HEK293 (cell line): ENCODE data around the gene DPYD.

Experiments
- CTCF ChIA-PET: fragments of 350-600 bp; formaldehyde crosslinking; extraction: SDS; loops from one replicate; lab custom pipeline; 2021; ENCODE audit warnings: antibody characterized with exemption; lab: Yijun Ruan, JAX
- POLR2A ChIA-PET: fragments of 300-600 bp; formaldehyde crosslinking; extraction: SDS; loops from one replicate; lab custom pipeline; 2020; ENCODE audit warnings: antibody characterized with exemption, inconsistent platforms; lab: Yijun Ruan, JAX
- H3K27ac ChIP-seq: fragments of 200-500 bp; sonication (Bioruptor generic); 2 replicates; pipeline ENCODE4 v1.5.1; 2014; ENCODE audit warnings: low read depth, low read length, control low read depth, inconsistent platforms; ENCODE audit errors: extremely low read depth
- H3K36me3 ChIP-seq, 2 experiments: fragments of 200-500 bp in 1 of 2; sonication (Bioruptor generic) in 1 of 2; 1 replicate in 1 of 2; 2 replicates in 1 of 2; pipeline ENCODE4 v1.5.1; 2014 to 2017; ENCODE audit warnings: inconsistent platforms in 2 of 2, low read length in 2 of 2; ENCODE audit not compliant: control insufficient read depth in 2 of 2, insufficient read depth in 1 of 2
- H3K4me1 ChIP-seq: fragments of 200-500 bp; sonication (Bioruptor generic); 2 replicates; pipeline ENCODE4 v1.5.1; 2014; ENCODE audit warnings: mild to moderate bottlenecking, low read length, inconsistent platforms; ENCODE audit not compliant: control insufficient read depth, insufficient read depth
- H3K4me3 ChIP-seq: 2 replicates; pipeline ENCODE4 v1.5.1; 2011; ENCODE audit warnings: low read depth, mild to moderate bottlenecking, control low read depth, low read length, moderate library complexity
- H3K9me3 ChIP-seq: fragments of 200-500 bp; sonication (Bioruptor generic); 2 replicates; pipeline ENCODE4 v1.5.1; 2014; ENCODE audit warnings: low read depth, low read length, inconsistent platforms; ENCODE audit not compliant: control insufficient read depth, insufficient read depth
- GLI2 ChIP-seq: fragments of 450-650 bp; formaldehyde crosslinking; IDR thresholded peaks from 2 replicates; pipeline ENCODE4; 2017; ENCODE audit warnings: missing biosample characterization, missing genetic modification characterization, low read depth, borderline replicate concordance
- HOXD13 ChIP-seq: sonication (generic); formaldehyde crosslinking; IDR thresholded peaks from 2 replicates; pipeline ENCODE4 v1.8.0; 2022; ENCODE audit warnings: missing genetic modification reagents, borderline replicate concordance
- KLF10 ChIP-seq: fragments of 450-650 bp; IDR thresholded peaks from 2 replicates; pipeline ENCODE4 v1.5.1; 2018; ENCODE audit warnings: missing biosample characterization, mild to moderate bottlenecking, missing genetic modification characterization
- TCF7L2 ChIP-seq: IDR thresholded peaks from 2 replicates; pipeline ENCODE4 v1.6.1; 2011; ENCODE audit warnings: low read depth, mild to moderate bottlenecking, inconsistent platforms, low read length, moderate library complexity, borderline replicate concordance
- ZFHX2 ChIP-seq: fragments of 450-650 bp; formaldehyde crosslinking; conservative IDR thresholded peaks from 2 replicates; pipeline ENCODE4 v1.5.1; 2016; ENCODE audit warnings: missing biosample characterization, missing genetic modification characterization
- ZNF112 ChIP-seq: fragments of 450-650 bp; formaldehyde crosslinking; IDR thresholded peaks from 2 replicates; pipeline ENCODE4 v1.5.0; 2017; ENCODE audit warnings: missing biosample characterization, missing genetic modification characterization
- ZNF184 ChIP-seq: fragments of 450-650 bp; IDR thresholded peaks from 2 replicates; pipeline ENCODE4 v1.5.1; 2018; ENCODE audit warnings: missing biosample characterization, mild to moderate bottlenecking, missing genetic modification characterization
- ZNF211 ChIP-seq: fragments of 450-650 bp; formaldehyde crosslinking; IDR thresholded peaks from 2 replicates; pipeline ENCODE4 v1.5.1; 2016; ENCODE audit warnings: low read depth, missing biosample characterization, missing genetic modification characterization
- ZNF24 ChIP-seq: fragments of 450-650 bp; formaldehyde crosslinking; IDR thresholded peaks from 2 replicates; pipeline ENCODE4 v1.5.1; 2016; ENCODE audit warnings: missing biosample characterization, missing genetic modification characterization
- ZNF302 ChIP-seq: fragments of 450-650 bp; formaldehyde crosslinking; IDR thresholded peaks from 2 replicates; pipeline ENCODE4 v1.5.1; 2016; ENCODE audit warnings: missing biosample characterization, missing genetic modification characterization, low read depth
- ZNF341 ChIP-seq: fragments of 450-650 bp; formaldehyde crosslinking; IDR thresholded peaks from 2 replicates; pipeline ENCODE4; 2016; ENCODE audit warnings: low read depth, missing biosample characterization, missing genetic modification characterization
- ZNF426 ChIP-seq: fragments of 450-650 bp; formaldehyde crosslinking; IDR thresholded peaks from 2 replicates; pipeline ENCODE4 v1.5.1; 2017; ENCODE audit warnings: missing biosample characterization, missing genetic modification characterization, mild to moderate bottlenecking, inconsistent platforms, moderate library complexity
- ZNF530 ChIP-seq: fragments of 450-650 bp; formaldehyde crosslinking; IDR thresholded peaks from 2 replicates; pipeline ENCODE4 v1.5.1; 2016; ENCODE audit warnings: low read depth, missing biosample characterization, missing genetic modification characterization
- TF ChIP-seq, protein P1 (sequence below): fragments of 450-650 bp; formaldehyde crosslinking; conservative IDR thresholded peaks from 2 replicates; pipeline ENCODE4 v1.5.1; 2016; ENCODE audit warnings: low read depth, missing biosample characterization, missing genetic modification characterization
- TF ChIP-seq, protein P2 (sequence below): fragments of 450-650 bp; formaldehyde crosslinking; IDR thresholded peaks from 2 replicates; pipeline ENCODE4 v1.5.1; 2016; ENCODE audit warnings: missing biosample characterization, missing genetic modification characterization
- TF ChIP-seq, protein P3 (sequence below): fragments of 450-650 bp; formaldehyde crosslinking; IDR thresholded peaks from 2 replicates; pipeline ENCODE4 v1.5.1; 2016; ENCODE audit warnings: missing biosample characterization, missing genetic modification characterization
- TF ChIP-seq, protein P4 (sequence below): fragments of 450-650 bp; formaldehyde crosslinking; IDR thresholded peaks from 2 replicates; pipeline ENCODE4 v1.5.1; 2016; ENCODE audit warnings: missing biosample characterization, missing genetic modification characterization, low read depth
- TF ChIP-seq, protein P5 (sequence below): fragments of 450-650 bp; formaldehyde crosslinking; conservative IDR thresholded peaks from 2 replicates; pipeline ENCODE4 v1.5.1; 2016; ENCODE audit warnings: low read depth, missing biosample characterization, missing genetic modification characterization
- TF ChIP-seq, protein P6 (sequence below): fragments of 450-650 bp; IDR thresholded peaks from 2 replicates; pipeline ENCODE4 v1.5.1; 2018; ENCODE audit warnings: missing biosample characterization, missing genetic modification characterization

Gene DPYD

DNA sequence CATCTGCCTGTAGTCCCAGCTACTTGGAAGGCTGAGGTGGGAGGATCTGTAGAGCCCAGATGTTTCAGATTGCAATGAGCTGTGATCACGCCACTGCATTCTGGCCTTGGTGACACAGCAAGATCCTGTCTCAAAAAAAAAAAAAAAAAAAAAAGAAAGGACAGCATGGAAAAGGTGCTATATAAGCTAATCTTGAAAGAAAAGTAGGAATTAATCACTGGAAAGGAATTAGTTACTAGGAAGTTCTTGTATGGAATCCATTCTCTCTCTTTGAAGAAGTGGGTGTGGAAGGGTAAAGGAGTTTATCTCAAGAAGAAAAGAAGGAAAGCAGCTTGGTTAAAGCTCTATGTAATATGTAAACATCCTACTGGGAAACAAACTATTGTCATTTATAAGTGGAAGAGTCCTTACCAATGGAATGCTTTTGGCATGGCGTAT, 339.2 kb downstream of the DPYD start:
- no peaks in the 10 kb centered on the region for H3K36me3 ChIP-seq
- H3K4me3 ChIP-seq, result no peak overlapping the region
- no peak overlapping the region for H3K27ac ChIP-seq
- CTCF ChIA-PET, result interaction anchor here (0.7 kb wide), 1 partner anchor 64 kb away, joined by 4 read pairs; no protein-coding TSS in a partner anchor
- H3K9me3 ChIP-seq, result no peaks in the 10 kb centered on the region
- no peaks in the 10 kb centered on the region for H3K4me1 ChIP-seq
- POLR2A ChIA-PET, result interaction anchor here (0.7 kb wide), 1 partner anchor 870 kb away, joined by 4 read pairs; no protein-coding TSS in a partner anchor
- no peak for TF ChIP-seq ZFHX2
- TF ChIP-seq ZNF530 (tag by site-specific recombination), result no peak

DNA sequence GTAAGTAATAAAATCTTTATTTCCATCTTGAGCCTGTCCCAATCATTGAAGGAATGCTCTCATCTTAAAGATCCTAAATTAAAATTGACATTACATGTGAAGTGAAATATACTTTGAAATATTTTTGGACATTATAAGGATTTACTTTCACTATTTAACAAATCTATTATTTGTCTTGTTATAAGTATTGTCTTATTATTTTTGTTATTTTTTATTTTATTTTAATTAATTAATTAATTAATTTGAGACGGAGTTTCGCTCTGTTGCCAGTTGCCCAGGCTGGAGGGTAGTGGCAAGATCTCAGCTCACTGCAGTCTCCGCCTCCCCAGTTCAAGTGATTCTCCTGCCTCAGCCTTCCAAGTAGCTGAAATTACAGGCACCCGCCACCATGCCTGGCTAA, 343.2 kb downstream of the DPYD start:
- TF ChIP-seq ZNF112 (tag by site-specific recombination) (no peak), ZNF426 (tag by site-specific recombination) (no peak), HOXD13 (CRISPR knock-in tag) (no peak), ZNF341 (tag by site-specific recombination) (no peak), ZNF211 (tag by site-specific recombination) (no peak), ZNF24 (tag by site-specific recombination) (no peak), KLF10 (tag by site-specific recombination) (no peak), GLI2 (tag by site-specific recombination) (no peak), TCF7L2 (no peak), ZNF302 (no peak), ZNF184 (tag by site-specific recombination) (no peak)
- TF ChIP-seq, protein P1, sequence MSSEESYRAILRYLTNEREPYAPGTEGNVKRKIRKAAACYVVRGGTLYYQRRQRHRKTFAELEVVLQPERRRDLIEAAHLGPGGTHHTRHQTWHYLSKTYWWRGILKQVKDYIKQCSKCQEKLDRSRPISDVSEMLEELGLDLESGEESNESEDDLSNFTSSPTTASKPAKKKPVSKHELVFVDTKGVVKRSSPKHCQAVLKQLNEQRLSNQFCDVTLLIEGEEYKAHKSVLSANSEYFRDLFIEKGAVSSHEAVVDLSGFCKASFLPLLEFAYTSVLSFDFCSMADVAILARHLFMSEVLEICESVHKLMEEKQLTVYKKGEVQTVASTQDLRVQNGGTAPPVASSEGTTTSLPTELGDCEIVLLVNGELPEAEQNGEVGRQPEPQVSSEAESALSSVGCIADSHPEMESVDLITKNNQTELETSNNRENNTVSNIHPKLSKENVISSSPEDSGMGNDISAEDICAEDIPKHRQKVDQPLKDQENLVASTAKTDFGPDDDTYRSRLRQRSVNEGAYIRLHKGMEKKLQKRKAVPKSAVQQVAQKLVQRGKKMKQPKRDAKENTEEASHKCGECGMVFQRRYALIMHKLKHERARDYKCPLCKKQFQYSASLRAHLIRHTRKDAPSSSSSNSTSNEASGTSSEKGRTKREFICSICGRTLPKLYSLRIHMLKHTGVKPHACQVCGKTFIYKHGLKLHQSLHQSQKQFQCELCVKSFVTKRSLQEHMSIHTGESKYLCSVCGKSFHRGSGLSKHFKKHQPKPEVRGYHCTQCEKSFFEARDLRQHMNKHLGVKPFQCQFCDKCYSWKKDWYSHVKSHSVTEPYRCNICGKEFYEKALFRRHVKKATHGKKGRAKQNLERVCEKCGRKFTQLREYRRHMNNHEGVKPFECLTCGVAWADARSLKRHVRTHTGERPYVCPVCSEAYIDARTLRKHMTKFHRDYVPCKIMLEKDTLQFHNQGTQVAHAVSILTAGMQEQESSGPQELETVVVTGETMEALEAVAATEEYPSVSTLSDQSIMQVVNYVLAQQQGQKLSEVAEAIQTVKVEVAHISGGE, result no peak
- TF ChIP-seq, protein P2, sequence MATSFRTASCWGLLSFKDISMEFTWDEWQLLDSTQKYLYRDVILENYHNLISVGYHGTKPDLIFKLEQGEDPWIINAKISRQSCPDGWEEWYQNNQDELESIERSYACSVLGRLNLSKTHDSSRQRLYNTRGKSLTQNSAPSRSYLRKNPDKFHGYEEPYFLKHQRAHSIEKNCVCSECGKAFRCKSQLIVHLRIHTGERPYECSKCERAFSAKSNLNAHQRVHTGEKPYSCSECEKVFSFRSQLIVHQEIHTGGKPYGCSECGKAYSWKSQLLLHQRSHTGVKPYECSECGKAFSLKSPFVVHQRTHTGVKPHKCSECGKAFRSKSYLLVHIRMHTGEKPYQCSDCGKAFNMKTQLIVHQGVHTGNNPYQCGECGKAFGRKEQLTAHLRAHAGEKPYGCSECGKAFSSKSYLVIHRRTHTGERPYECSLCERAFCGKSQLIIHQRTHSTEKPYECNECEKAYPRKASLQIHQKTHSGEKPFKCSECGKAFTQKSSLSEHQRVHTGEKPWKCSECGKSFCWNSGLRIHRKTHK (tag by site-specific recombination), result no peak
- TF ChIP-seq, protein P3, sequence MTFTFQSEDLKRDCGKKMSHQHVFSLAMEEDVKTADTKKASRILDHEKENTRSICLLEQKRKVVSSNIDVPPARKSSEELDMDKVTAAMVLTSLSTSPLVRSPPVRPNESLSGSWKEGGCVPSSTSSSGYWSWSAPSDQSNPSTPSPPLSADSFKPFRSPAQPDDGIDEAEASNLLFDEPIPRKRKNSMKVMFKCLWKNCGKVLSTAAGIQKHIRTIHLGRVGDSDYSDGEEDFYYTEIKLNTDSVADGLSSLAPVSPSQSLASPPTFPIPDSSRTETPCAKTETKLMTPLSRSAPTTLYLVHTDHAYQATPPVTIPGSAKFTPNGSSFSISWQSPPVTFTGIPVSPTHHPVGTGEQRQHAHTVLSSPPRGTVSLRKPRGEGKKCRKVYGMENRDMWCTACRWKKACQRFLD (tag by site-specific recombination), result no peak
- TF ChIP-seq, protein P4, sequence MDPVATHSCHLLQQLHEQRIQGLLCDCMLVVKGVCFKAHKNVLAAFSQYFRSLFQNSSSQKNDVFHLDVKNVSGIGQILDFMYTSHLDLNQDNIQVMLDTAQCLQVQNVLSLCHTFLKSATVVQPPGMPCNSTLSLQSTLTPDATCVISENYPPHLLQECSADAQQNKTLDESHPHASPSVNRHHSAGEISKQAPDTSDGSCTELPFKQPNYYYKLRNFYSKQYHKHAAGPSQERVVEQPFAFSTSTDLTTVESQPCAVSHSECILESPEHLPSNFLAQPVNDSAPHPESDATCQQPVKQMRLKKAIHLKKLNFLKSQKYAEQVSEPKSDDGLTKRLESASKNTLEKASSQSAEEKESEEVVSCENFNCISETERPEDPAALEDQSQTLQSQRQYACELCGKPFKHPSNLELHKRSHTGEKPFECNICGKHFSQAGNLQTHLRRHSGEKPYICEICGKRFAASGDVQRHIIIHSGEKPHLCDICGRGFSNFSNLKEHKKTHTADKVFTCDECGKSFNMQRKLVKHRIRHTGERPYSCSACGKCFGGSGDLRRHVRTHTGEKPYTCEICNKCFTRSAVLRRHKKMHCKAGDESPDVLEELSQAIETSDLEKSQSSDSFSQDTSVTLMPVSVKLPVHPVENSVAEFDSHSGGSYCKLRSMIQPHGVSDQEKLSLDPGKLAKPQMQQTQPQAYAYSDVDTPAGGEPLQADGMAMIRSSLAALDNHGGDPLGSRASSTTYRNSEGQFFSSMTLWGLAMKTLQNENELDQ, result no peak
- TF ChIP-seq, protein P5, sequence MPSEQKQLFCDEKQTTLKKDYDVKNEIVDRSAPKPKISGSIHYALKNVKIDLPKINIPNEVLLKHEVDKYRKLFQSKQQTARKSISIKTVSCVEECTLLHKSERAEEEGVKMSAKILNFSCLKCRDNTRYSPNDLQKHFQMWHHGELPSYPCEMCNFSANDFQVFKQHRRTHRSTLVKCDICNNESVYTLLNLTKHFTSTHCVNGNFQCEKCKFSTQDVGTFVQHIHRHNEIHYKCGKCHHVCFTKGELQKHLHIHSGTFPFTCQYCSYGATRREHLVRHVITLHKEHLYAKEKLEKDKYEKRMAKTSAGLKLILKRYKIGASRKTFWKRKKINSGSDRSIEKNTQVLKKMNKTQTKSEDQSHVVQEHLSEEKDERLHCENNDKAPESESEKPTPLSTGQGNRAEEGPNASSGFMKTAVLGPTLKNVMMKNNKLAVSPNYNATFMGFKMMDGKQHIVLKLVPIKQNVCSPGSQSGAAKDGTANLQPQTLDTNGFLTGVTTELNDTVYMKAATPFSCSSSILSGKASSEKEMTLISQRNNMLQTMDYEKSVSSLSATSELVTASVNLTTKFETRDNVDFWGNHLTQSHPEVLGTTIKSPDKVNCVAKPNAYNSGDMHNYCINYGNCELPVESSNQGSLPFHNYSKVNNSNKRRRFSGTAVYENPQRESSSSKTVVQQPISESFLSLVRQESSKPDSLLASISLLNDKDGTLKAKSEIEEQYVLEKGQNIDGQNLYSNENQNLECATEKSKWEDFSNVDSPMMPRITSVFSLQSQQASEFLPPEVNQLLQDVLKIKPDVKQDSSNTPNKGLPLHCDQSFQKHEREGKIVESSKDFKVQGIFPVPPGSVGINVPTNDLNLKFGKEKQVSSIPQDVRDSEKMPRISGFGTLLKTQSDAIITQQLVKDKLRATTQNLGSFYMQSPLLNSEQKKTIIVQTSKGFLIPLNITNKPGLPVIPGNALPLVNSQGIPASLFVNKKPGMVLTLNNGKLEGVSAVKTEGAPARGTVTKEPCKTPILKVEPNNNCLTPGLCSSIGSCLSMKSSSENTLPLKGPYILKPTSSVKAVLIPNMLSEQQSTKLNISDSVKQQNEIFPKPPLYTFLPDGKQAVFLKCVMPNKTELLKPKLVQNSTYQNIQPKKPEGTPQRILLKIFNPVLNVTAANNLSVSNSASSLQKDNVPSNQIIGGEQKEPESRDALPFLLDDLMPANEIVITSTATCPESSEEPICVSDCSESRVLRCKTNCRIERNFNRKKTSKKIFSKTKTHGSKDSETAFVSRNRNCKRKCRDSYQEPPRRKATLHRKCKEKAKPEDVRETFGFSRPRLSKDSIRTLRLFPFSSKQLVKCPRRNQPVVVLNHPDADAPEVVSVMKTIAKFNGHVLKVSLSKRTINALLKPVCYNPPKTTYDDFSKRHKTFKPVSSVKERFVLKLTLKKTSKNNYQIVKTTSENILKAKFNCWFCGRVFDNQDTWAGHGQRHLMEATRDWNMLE, result no peak
- TF ChIP-seq, protein P6, sequence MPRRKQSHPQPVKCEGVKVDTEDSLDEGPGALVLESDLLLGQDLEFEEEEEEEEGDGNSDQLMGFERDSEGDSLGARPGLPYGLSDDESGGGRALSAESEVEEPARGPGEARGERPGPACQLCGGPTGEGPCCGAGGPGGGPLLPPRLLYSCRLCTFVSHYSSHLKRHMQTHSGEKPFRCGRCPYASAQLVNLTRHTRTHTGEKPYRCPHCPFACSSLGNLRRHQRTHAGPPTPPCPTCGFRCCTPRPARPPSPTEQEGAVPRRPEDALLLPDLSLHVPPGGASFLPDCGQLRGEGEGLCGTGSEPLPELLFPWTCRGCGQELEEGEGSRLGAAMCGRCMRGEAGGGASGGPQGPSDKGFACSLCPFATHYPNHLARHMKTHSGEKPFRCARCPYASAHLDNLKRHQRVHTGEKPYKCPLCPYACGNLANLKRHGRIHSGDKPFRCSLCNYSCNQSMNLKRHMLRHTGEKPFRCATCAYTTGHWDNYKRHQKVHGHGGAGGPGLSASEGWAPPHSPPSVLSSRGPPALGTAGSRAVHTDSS (tag by site-specific recombination), result no peak
- TF ChIP-seq, all 188 proteins: peak for 0
- Histone ChIP-seq H3K4me1 (no peaks in the 10 kb centered on the region), H3K9me3 (no peaks in the 10 kb centered on the region), H3K36me3 (no peaks in the 10 kb centered on the region), H3K4me3 (no peak overlapping the region), H3K27ac (no peak overlapping the region)
- CTCF ChIA-PET, result no interaction called here
- POLR2A ChIA-PET, result no interaction called here
